Mesothelial cell of epicardium (in vitro differentiated cells): ENCODE measurements around the gene ACER2. TPM values are rescaled to one million over a fixed set of nuclear protein-coding genes. Genes with fewer than 3 reads are reported as not detected.
A peak's percentile ranks its signal among the peaks of the same experiment; 100 is the strongest.

Experiments used
- DNase-seq, 2 experiments: peaks; one replicate each; pipeline ENCODE4 v3.0.0; 2021; ENCODE audit warnings: low spot score in 2 of 2; ENCODE audit not compliant: unreplicated experiment in 2 of 2
- H3K27ac Mint-ChIP-seq: 2 replicates; pipeline ENCODE4 v1.8.0; 2021; ENCODE audit warnings: mixed read lengths
- H3K27me3 Mint-ChIP-seq: 2 replicates; pipeline ENCODE4 v1.8.0; 2021; ENCODE audit warnings: low read depth, mixed read lengths
- H3K36me3 Mint-ChIP-seq: 2 replicates; pipeline ENCODE4 v1.8.0; 2021; ENCODE audit warnings: mixed read lengths
- H3K4me1 Mint-ChIP-seq: 2 replicates; pipeline ENCODE4 v1.8.0; 2021; ENCODE audit warnings: mixed read lengths
- H3K4me3 Mint-ChIP-seq: 2 replicates; pipeline ENCODE4 v1.8.0; 2021; ENCODE audit warnings: mild to moderate bottlenecking, moderate library complexity, mixed read lengths
- H3K9me3 Mint-ChIP-seq: 2 replicates; pipeline ENCODE4 v1.8.0; 2021; ENCODE audit warnings: mixed read lengths
- total RNA-seq: library from RNA; stranded (reverse); gene quantifications from 3 replicates; pipeline ENCODE4 v1.2.1, GENCODE V29; 2021
- TF ChIP-seq, protein P1 (sequence below): fragments of 200-600 bp; sonication (generic); IDR thresholded peaks from one replicate; pipeline ENCODE4 v1.5.0; 2021; ENCODE audit warnings: antibody characterized with exemption; ENCODE audit not compliant: unreplicated experiment

The ACER2 gene
- total RNA-seq, 1 donor from 2014 or later = 2.9 TPM

DNA sequence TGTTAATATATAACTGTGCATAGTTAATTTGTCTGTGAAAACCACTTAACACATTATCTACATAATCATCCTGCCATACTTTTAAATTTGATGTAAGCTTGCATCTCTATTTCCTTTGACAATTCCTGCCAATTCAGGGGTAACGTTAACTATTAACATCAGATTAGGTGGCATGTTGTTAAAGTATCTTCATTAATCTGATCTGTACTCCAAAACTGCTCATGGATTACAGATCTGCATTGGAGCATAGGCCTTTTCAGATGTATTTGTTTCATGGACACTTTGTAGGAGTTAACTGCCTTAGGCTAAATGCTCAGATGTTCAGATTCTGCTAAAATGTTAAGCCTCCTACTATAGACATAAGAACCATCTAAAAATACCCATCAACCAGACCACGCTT lies 31.9 kb upstream of the ACER2 start:
- Mint-ChIP-seq H3K4me3 (peak overlapping the region; percentile 24), H3K36me3 (peaks cover 47% of the 10 kb centered on the region), H3K27ac (peak overlapping the region; percentile 40), H3K27me3 (no peaks in the 10 kb centered on the region), H3K4me1 (peaks cover 34% of the 10 kb centered on the region), H3K9me3 (no peaks in the 10 kb centered on the region)
- TF ChIP-seq, protein P1, sequence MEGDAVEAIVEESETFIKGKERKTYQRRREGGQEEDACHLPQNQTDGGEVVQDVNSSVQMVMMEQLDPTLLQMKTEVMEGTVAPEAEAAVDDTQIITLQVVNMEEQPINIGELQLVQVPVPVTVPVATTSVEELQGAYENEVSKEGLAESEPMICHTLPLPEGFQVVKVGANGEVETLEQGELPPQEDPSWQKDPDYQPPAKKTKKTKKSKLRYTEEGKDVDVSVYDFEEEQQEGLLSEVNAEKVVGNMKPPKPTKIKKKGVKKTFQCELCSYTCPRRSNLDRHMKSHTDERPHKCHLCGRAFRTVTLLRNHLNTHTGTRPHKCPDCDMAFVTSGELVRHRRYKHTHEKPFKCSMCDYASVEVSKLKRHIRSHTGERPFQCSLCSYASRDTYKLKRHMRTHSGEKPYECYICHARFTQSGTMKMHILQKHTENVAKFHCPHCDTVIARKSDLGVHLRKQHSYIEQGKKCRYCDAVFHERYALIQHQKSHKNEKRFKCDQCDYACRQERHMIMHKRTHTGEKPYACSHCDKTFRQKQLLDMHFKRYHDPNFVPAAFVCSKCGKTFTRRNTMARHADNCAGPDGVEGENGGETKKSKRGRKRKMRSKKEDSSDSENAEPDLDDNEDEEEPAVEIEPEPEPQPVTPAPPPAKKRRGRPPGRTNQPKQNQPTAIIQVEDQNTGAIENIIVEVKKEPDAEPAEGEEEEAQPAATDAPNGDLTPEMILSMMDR = no peak
- DNase-seq = no peak

DNA sequence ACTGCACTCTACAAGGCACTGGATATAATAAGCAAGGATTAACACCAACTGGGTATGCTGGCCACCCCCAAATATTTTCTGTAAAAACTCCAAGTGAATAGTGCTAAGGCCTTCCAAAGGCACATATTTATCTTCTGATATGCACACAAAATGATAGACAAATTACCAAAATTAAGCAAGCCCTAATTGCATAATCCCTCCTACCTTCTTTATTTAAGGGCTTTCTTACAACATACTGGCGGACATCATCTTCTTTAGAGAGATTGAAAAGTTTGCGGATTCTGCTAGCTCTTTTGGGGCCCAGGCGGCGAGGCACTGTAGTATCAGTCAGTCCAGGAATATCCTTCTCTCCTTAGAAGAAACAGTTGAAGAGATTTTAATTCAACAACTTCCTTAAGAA lies 30.6 kb upstream of the ACER2 start:
- H3K27ac Mint-ChIP-seq = peak overlapping the region; percentile 100
- TF ChIP-seq, protein P1 = no peak
- no peaks in the 10 kb centered on the region for H3K9me3 Mint-ChIP-seq
- peak overlapping the region; percentile 100 for H3K4me3 Mint-ChIP-seq
- no peaks in the 10 kb centered on the region for H3K27me3 Mint-ChIP-seq
- H3K36me3 Mint-ChIP-seq = peaks cover 46% of the 10 kb centered on the region
- H3K4me1 Mint-ChIP-seq = peaks cover 34% of the 10 kb centered on the region
- DNase-seq = no peak

DNA sequence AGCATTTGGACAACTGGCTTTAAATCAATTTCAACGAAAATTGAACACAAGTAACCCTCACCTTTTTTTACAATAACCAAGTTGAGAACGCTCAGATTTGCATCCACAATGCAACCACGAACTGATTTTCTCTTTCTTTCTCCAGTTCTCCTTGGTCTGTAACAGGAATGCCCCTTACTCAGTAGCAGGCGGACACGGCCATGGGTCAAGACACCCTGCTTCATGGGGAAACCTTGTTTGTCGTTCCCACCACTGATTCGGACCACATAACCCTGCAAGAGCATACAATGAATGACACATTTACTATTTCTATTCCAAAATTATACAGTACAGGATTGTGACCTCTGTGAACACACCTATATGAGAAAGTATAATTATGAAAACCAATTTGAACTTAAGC lies 30.2 kb upstream of the ACER2 start:
- Mint-ChIP-seq H3K4me1 (peaks cover 34% of the 10 kb centered on the region), H3K27me3 (no peaks in the 10 kb centered on the region), H3K4me3 (peak overlapping the region; percentile 100), H3K9me3 (no peaks in the 10 kb centered on the region), H3K36me3 (peaks cover 44% of the 10 kb centered on the region), H3K27ac (peak overlapping the region; percentile 100)
- no peak for DNase-seq
- TF ChIP-seq, protein P1 = no peak

DNA sequence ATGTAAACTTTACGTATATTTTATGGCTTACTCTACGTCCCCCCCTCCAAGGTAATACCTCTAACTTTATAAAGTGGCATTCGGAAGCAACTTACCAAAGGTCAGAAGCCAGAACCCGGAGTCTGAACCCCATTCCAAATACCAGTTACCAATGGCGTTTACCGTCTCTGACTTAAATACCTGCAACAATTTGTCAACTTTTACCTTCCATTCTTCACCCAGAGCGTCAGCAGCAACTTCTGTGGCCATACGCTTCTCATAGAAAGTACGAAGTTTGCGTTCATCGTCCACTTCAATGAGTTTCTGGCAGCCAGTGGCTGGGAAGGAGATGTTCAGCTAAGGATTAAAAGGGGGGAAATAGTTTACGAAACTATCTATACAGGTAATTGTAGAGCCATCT lies 29.5 kb upstream of the ACER2 start:
- DNase-seq = no peak
- Mint-ChIP-seq H3K9me3 (no peaks in the 10 kb centered on the region), H3K27ac (peak overlapping the region; percentile 100), H3K36me3 (peaks cover 38% of the 10 kb centered on the region), H3K4me3 (peak overlapping the region; percentile 100), H3K27me3 (no peaks in the 10 kb centered on the region), H3K4me1 (peaks cover 34% of the 10 kb centered on the region)
- TF ChIP-seq, protein P1 = no peak

DNA sequence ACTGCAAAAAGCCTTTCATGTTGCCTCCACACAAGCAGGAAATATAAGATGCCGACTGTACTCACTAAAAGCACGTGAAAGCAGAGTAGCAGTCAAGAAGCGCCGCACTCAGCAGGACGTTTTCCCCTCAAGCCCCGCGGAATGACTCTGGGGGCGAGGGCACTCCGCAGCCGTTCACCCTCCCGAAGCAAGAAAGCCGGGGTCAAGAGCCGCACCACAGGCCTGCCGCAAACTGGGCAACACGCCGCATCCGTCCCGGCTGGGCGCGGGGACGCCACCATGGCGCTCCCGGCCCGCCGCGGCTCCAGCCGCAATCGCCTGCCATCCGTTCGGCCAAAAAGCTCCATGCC lies 29.1 kb upstream of the ACER2 start:
- no peaks in the 10 kb centered on the region for H3K27me3 Mint-ChIP-seq
- H3K36me3 Mint-ChIP-seq = peaks cover 34% of the 10 kb centered on the region
- H3K27ac Mint-ChIP-seq = peak overlapping the region; percentile 100
- H3K4me1 Mint-ChIP-seq = peaks cover 34% of the 10 kb centered on the region
- no peaks in the 10 kb centered on the region for H3K9me3 Mint-ChIP-seq
- DNase-seq = peak in 1 of 2 experiments; percentile 23
- H3K4me3 Mint-ChIP-seq = peak overlapping the region; percentile 100
- TF ChIP-seq, protein P1 = no peak

DNA sequence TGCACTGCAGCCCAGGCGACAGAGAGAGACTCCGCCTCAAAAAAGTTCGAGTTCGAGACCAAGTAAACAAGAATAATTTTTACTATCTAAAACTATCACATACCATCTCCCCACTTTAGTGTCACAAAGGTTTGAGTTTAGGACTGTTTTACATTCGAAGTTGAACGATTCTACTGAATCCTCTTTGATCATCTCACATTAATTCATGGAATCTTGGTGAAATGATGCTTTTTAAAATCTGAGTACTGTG lies 28.1 kb upstream of the ACER2 start:
- H3K9me3 Mint-ChIP-seq = no peaks in the 10 kb centered on the region
- TF ChIP-seq, protein P1 = no peak
- H3K36me3 Mint-ChIP-seq = peaks cover 26% of the 10 kb centered on the region
- no peak for DNase-seq
- peak overlapping the region; percentile 100 for H3K4me3 Mint-ChIP-seq
- H3K27ac Mint-ChIP-seq = peak overlapping the region; percentile 100
- no peaks in the 10 kb centered on the region for H3K27me3 Mint-ChIP-seq
- H3K4me1 Mint-ChIP-seq = peaks cover 34% of the 10 kb centered on the region
